Upper lobe of left lung (tissue), 6 donors: Measurements from ENCODE around the gene VEZT. TPM values are rescaled to one million over a fixed set of nuclear protein-coding genes. Genes with fewer than 3 reads are reported as not detected.
A peak's percentile ranks its signal among the peaks of the same experiment; 100 is the strongest.

Experiments used
- ATAC-seq, 2 donors: fragments of 200-7000 bp; cut with Tn5 transposase; one replicate each; pipeline ENCODE4 v1.9.1; 2022; ENCODE audit warnings: mild to moderate bottlenecking in 2 of 2, moderate library complexity in 2 of 2; ENCODE audit not compliant: low FRiP score in 2 of 2
- DNase-seq, 2 donors: peaks; one replicate each; pipeline ENCODE4 v3.0.0-alpha.2; 2019 to 2020
- H3K27ac ChIP-seq, 4 donors: fragments of 200-600 bp; sonication (generic); one replicate each; pipeline ENCODE4 v1.5.1; 2016 to 2019
- H3K27me3 ChIP-seq, 4 donors: fragments of 200-600 bp; sonication (generic); one replicate each; pipeline ENCODE4 v1.5.1; 2017 to 2019
- H3K36me3 ChIP-seq, 4 donors: fragments of 200-600 bp; sonication (generic); one replicate each; pipeline ENCODE4 v1.5.1; 2016 to 2019
- H3K4me1 ChIP-seq, 4 donors: fragments of 200-600 bp; sonication (generic); one replicate each; pipeline ENCODE4 v1.5.1; 2018 to 2019
- H3K4me3 ChIP-seq, 4 donors: fragments of 200-600 bp; sonication (generic); one replicate each; pipeline ENCODE4 v1.5.1; 2017 to 2019; ENCODE audit warnings: mild to moderate bottlenecking in 2 of 4, moderate library complexity in 1 of 4
- H3K9me3 ChIP-seq, 4 donors: fragments of 200-600 bp; sonication (generic); one replicate each; pipeline ENCODE4 v1.5.1; 2018 to 2019
- CTCF ChIP-seq, 6 experiments: fragments of 450-650 bp in 4 of 6; fragments of 200-600 bp in 2 of 6; sonication (generic) in 2 of 6; IDR thresholded peaks; one replicate each; pipeline ENCODE4 v1.5.1; 2016 to 2019; ENCODE audit warnings: antibody characterized with exemption in 6 of 6
- EP300 ChIP-seq, 4 donors: sonication (generic); formaldehyde crosslinking; IDR thresholded peaks; one replicate each; pipeline ENCODE4 v1.5.1; 2017; ENCODE audit warnings: antibody characterized with exemption in 4 of 4, control low read depth in 2 of 4
- POLR2A ChIP-seq, 4 donors: fragments of 450-650 bp; IDR thresholded peaks; one replicate each; pipeline ENCODE4 v1.5.1; 2016 to 2017; ENCODE audit warnings: antibody characterized with exemption in 4 of 4, mild to moderate bottlenecking in 2 of 4
- POLR2AphosphoS5 ChIP-seq, 2 donors: sonication (generic); formaldehyde crosslinking; IDR thresholded peaks; one replicate each; pipeline ENCODE4 v1.5.1; 2017; ENCODE audit warnings: antibody characterized with exemption in 2 of 2
- whole genome bisulfite sequencing, 2 donors: methylation state at CpG; one replicate each; pipeline ENCODE4 v1.1.5; 2017 to 2018; 5-methylcytosine and 5-hydroxymethylcytosine counted together
- total RNA-seq, 6 donors: library from RNA; depleted of rRNA in 4 of 6; stranded (reverse); fragments of >200 nt in 4 of 6; gene quantifications; one replicate each; pipeline versions ENCODE4 v1.1.0 to v1.2.1, GENCODE V29; 2016 to 2021
- donor health status: DM: no; HTN: no; CAD: no; lungs with moderate emphysema.
- donor health status: DM: no; HTN: yes; CAD: no; lungs with severe emphysema.

The VEZT gene
- 100 to 1,000 TPM in 1 of 6 donors, 10 to 100 TPM in 5; 29.6 to 119 (median 69.5) TPM for total RNA-seq

GRCh38 chr12:95217377-95218149 lies at the start of gene VEZT, which contains the start of gene FGD6:
VEZT (plus strand) TSS chr12:95217807; CDS start chr12:95217851, 44 bp downstream.
FGD6 (minus strand) TSS chr12:95217467; CDS start chr12:95217240, 227 bp downstream.
- peak within 1 kb of the TSS; percentile 89 to 97 (median 94) for H3K27ac ChIP-seq
- H3K27me3 ChIP-seq: no peaks in the 10 kb centered on the region
- 0% methylated on average over 35 to 41 of the region's 75 CpGs for WGBS, 2 donors
- ATAC-seq (peak; percentile 98 to 99), DNase-seq (peak; percentile 97 to 99)
- no peaks in the 10 kb centered on the region for H3K9me3 ChIP-seq
- TF ChIP-seq EP300 (IDR thresholded peaks at IDR 0.05) (peak in 1 of 4 donors; percentile 10), CTCF (IDR thresholded peaks at IDR 0.05) (peak; percentile 57 to 92 (median 86)), POLR2A (IDR thresholded peaks at IDR 0.05) (peak; percentile 32 to 89 (median 52)), POLR2AphosphoS5 (IDR thresholded peaks at IDR 0.05) (peak; percentile 83 to 91)
- no peaks in the 10 kb centered on the region for H3K36me3 ChIP-seq
- peak within 1 kb of the TSS; percentile 72 to 81 (median 73) for H3K4me3 ChIP-seq
- peaks cover 4 to 35% (median 10%) of the 10 kb centered on the region in 4 donors for H3K4me1 ChIP-seq

GRCh38 chr12:95168746-95169145 lies 48.9 kb upstream of the VEZT start:
- Histone ChIP-seq H3K27me3 (no peaks in the 10 kb centered on the region), H3K4me3 (no peak overlapping the region), H3K27ac (peak overlapping the region in 2 of 4 donors; percentile 44 to 63), H3K9me3 (no peaks in the 10 kb centered on the region), H3K4me1 (peaks cover 16 to 24% (median 19%) of the 10 kb centered on the region in 4 donors), H3K36me3 (peaks cover 0 to 5% (median 0%) of the 10 kb centered on the region in 4 donors)
- no peak for DNase-seq
- WGBS, 2 donors: 87 to 98% methylated on average over 2 of the region's 2 CpGs
- TF ChIP-seq POLR2AphosphoS5 (IDR thresholded peaks at IDR 0.05) (no peak), POLR2A (IDR thresholded peaks at IDR 0.05) (no peak), EP300 (IDR thresholded peaks at IDR 0.05) (no peak), CTCF (IDR thresholded peaks at IDR 0.05) (no peak)
- ATAC-seq: no peak

- peak in 1 of 2 donors; percentile 63 for ATAC-seq
- Histone ChIP-seq H3K9me3 (no peaks in the 10 kb centered on the region), H3K27me3 (no peaks in the 10 kb centered on the region), H3K27ac (peak overlapping the region in 3 of 4 donors; percentile 37 to 63 (median 44)), H3K4me3 (no peak overlapping the region), H3K4me1 (peaks cover 16 to 27% (median 24%) of the 10 kb centered on the region in 4 donors), H3K36me3 (peaks cover 0 to 5% (median 0%) of the 10 kb centered on the region in 4 donors)
- 42 to 48% methylated on average over 4 of the region's 4 CpGs for WGBS, 2 donors
- TF ChIP-seq CTCF (IDR thresholded peaks at IDR 0.05) (no peak), EP300 (IDR thresholded peaks at IDR 0.05) (no peak), POLR2AphosphoS5 (IDR thresholded peaks at IDR 0.05) (peak; percentile 27 to 68)
- DNase-seq: peak in 1 of 2 donors; percentile 38
Observed at GRCh38 chr12:95169368-95169767, 48.2 kb upstream of the VEZT start.

- Histone ChIP-seq H3K4me1 (peaks cover 15 to 28% (median 27%) of the 10 kb centered on the region in 4 donors), H3K9me3 (no peaks in the 10 kb centered on the region), H3K27ac (peak overlapping the region in 3 of 4 donors; percentile 6 to 73 (median 69)), H3K4me3 (no peak overlapping the region), H3K27me3 (no peaks in the 10 kb centered on the region), H3K36me3 (peaks cover 0 to 5% (median 0%) of the 10 kb centered on the region in 4 donors)
- WGBS, 2 donors: 40 to 48% methylated on average over 8 of the region's 8 CpGs
- peak in 1 of 2 donors; percentile 87 for DNase-seq
- TF ChIP-seq CTCF (IDR thresholded peaks at IDR 0.05): no peak
- TF ChIP-seq POLR2AphosphoS5 (IDR thresholded peaks at IDR 0.05): peak in 1 of 2 donors; percentile 47
- peak; percentile 62 to 68 for ATAC-seq
Observed at GRCh38 chr12:95173392-95174251, 44.0 kb upstream of the VEZT start.
